CD4-positive, alpha-beta T cell treated with Interleukin-6 at 100 ng/mL for 8 hours (primary cell): ENCODE measurements around the gene PTPN14.
"Not testable (repeated sequence)": the region's sequence is repeated elsewhere in the genome, so short reads cannot be mapped to it uniquely, and the experiment has no call there.

Experiments
- DNase-seq: peaks from one replicate; pipeline ENCODE4 v3.0.0-alpha.2; 2020; ENCODE audit warnings: mixed read lengths, low spot score

The PTPN14 gene

DNA sequence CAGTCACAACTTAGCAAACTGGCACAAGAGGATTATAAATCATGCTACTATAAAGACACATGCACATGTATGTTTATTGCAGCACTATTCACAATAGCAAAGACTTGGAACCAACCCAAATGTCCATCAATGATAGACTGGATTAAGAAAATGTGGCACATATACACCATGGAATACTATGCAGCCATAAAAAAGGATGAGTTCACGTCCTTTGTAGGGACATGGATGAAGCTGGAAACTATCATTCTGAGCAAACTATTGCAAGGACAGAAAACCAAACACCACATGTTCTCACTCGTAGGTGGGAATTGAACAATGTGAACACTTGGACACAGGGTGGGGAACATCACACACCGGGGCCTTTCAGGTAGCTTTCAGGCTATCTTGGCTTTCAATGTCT is 41.8 kb downstream of the PTPN14 start:
- not testable (repeated sequence) for DNase-seq

- DNase-seq: no peak
Measured at GRCh38 chr1:214506972-214507431, 44.4 kb downstream of the PTPN14 start.

- DNase-seq: no peak
Measured at GRCh38 chr1:214505134-214505533, 46.3 kb downstream of the PTPN14 start.

DNA sequence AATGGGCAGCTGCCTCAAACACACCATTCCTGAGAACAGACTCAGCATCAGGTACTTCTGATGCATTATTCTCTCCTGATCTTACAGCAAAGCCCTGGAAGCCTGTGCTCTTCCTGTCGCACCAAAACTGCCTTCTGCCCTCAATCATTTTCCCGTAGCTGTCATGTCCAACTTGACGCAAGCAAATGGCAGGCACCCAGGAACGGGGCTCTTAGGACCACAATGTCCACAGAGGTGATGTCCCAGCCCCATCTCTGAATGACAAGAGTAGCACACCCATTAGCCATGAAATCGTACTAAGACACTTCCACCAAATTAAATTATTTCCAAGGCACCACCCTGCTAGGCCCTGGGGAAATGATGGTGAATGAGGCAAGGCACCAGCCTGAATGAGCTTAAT is 47.1 kb downstream of the PTPN14 start:
- DNase-seq: no peak

GRCh38 chr1:214503553-214503952 is 47.8 kb downstream of the PTPN14 start:
- no peak for DNase-seq

- no peak for DNase-seq
Measured at GRCh38 chr1:214500340-214501055, 50.9 kb downstream of the PTPN14 start.

- DNase-seq: no peak
Measured at GRCh38 chr1:214499732-214500131, 51.7 kb downstream of the PTPN14 start.

DNA sequence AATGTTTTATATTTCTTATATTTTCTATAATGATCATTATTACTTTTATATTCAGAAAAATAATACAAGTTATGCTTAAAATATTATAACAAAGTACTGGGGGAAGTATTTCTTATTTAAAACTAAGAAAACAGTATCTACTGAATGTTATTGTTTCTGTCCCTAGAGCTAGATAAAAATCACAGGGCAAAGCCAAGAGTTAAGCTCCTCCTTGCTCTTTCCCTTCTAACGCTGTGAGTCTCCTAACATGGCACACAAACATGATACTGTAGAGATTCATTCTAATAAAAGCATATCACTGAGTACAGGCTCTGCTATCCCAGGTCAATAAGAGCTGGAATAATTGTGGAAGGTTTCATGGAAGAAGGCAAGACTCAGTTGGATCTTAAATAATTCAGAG is 53.4 kb downstream of the PTPN14 start:
- no peak for DNase-seq

DNA sequence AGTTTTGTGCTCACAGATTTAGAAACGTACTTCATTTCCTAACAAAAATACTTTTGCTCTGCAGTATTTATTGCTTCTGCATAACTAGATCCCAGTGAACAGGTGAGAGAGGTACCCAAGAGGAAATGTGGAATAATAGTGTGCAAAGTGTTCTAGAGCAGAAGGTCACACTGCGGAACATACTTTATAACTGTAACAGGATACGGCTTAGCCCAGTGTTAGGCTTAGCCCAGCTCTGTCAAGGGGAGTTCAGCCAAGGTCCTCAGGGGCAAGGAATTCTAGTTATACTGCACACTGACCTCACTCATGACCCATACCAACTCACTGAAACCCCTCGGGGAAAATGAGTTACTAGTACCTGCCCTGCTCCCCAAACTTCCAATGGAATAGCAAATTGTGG is 55.3 kb downstream of the PTPN14 start:
- no peak for DNase-seq

- no peak for DNase-seq
Measured at GRCh38 chr1:214494706-214495105, 56.7 kb downstream of the PTPN14 start.

GRCh38 chr1:214494179-214494578 is 57.2 kb downstream of the PTPN14 start:
- not testable (repeated sequence) for DNase-seq

DNA sequence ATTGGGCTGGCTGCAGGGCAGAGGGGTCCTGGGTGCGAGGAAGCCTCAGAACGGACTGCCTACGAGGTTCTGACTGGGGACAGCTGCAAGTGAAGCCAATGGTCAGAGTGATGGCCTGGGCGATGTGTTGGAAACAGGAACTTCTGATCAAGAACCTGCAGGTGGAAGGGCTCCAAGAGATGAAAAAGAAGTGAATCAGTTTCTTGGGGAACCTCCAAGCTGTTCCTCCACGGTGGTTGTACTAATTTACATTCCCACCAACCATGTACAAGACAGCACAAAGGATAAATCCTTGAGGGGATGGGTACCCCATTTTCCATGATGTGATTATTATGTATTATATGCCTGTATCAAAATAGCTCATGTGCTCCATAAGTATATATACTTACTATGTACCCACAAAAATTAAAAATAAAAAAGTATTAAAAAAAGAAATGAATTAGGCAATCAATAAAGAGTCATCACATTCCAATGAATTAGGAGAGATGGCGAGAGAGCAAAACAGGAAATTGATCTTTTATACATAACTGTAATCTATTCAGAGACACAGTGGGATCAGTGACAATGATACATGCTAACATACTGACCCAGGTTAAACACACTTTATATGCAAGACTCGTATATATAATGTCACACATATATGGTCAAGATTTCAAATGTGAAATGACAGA is 58.1 kb downstream of the PTPN14 start:
- no peak for DNase-seq

GRCh38 chr1:214492401-214493075 is 58.9 kb downstream of the PTPN14 start:
- DNase-seq: no peak

GRCh38 chr1:214491468-214492146 is 59.8 kb downstream of the PTPN14 start:
- DNase-seq: no peak

- DNase-seq: no peak
Measured at GRCh38 chr1:214485151-214485550, 66.3 kb downstream of the PTPN14 start.

- not testable (repeated sequence) for DNase-seq
Measured at GRCh38 chr1:214483180-214483579, 68.2 kb downstream of the PTPN14 start.

DNA sequence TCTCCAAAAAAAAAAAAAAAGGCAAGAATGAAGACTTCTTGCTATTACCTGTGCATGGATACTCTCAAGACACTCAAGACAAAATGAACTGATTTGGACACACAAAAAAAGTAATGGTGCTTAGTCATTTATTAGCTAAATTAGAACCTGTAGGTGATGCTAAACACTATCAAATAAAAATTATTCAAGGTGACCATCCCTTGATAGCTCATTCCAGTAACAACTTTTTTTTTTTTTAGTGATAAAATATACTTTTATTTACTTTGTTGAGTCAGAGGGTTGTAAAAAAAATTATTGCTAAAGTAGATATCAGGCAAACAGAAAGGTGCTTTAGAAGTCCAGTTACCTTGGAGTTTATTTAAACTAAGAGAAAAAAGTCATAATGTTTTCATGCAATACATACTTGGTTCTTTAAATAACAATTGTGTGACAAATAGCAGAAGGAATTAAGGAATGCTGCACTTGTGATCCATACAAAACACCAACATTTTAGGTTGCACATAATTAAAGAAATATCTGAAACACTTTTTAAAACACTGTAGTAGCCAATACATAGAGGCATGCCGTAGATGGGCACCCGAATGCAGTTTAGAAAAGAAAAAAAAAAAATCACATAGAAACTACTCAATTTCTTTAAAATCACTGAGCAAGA is 69.3 kb downstream of the PTPN14 start:
- not testable (repeated sequence) for DNase-seq

GRCh38 chr1:214476986-214477870 is 74.2 kb downstream of the PTPN14 start:
- no peak for DNase-seq

DNA sequence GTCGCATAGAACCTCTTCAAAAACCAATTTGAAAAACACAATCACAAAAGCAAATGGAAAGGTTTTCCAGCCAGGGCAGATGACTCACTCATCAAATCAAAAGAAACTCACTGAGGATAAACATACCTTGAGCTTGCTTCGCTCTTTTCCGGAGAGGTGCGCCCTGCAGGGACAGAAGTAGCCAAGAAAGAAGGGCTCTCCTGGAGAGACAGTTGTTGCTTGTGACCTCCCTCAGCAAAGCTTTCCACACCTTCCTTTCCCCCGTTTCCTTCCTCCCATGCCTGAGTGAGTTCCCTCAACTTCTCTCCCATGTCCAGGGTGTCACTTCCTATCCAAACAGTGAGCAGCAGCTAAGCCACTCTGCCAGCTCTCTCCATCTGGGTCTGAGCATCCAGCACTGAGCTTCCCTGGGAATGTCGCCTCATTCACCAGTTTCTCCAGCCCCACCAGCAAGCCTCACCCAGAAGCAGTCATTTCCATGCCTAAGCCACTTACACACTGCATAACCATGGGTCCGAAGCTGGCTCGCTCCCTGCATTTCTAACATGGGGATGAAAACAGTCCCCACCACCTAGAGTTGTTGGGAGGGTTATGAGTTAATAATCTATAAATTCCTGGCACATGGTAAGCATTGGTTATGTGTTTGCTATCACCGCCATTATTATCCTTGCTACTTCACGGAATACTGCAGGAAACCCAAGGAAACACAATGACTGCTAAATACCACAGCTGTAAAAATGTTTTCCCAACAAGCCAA is 75.0 kb downstream of the PTPN14 start:
- no peak for DNase-seq

- no peak for DNase-seq
Measured at GRCh38 chr1:214475746-214476145, 75.7 kb downstream of the PTPN14 start.
